ENCODE measurements around the gene VANGL2. TPM values are rescaled to one million over a fixed set of nuclear protein-coding genes. Genes with fewer than 3 reads are reported as not detected.
"Not testable (repeated sequence)": the region's sequence is repeated elsewhere in the genome, so short reads cannot be mapped to it uniquely, and the experiment has no call there.

Gene VANGL2
- total RNA-seq, 1 experiment from 2014 or later: 2.0 TPM

DNA sequence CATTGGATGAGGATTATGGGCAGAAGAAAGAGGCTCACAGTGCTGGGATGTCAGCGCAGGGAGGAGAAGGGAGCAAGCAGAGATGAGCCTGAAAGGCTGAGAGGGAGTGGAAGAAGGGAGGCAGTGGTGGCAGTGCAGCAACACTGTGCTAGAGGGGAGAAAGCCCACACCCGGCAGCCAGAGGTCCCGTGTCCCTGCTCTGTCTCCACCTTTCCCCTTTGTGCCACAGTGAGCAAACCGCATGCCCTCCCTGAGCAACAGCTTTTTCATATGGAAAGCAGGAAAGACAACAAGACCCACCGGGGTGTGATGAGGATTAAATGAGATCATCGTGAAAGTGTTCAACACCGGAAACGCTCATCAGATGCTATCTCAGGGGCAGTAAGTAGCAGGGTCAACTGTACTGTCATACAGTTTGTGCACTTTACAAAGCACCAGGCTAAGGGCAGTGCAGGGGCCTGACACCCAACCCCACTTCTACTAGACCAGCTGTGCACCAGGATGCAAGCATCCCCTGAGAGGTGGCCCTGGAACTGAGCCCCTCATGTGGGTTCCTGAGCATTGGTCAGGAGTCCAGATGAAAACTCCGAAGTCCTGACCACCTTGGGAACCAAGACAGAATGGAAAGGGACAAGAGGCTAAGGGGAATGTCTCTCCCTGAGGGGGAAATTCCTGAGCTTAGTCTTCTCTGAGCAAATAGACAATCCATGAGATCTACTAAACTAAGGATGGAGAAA, 24.4 kb upstream of the VANGL2 start:
- H3K9me3 Mint-ChIP-seq (ENCODE audit: low read depth, unreplicated experiment): no peaks in the 10 kb centered on the region
- CTCF ChIA-PET: interaction anchor here (0.5 to 2.7 kb wide), 22 partner anchors 9 to 430 kb away, joined by 3 to 18 read pairs (median 4); partner anchors contain the start of genes DCAF8, IGSF8, IGSF9 and NHLH1
- intact Hi-C loops (cut with micrococcal nuclease; ENCODE audit: unreplicated experiment): loop anchor here (1.0 to 10.0 kb wide), 6 partner anchors 22 to 431 kb away; partner anchors contain the start of gene IGSF9
- peaks cover 24% of the 10 kb centered on the region for H3K27me3 Mint-ChIP-seq (ENCODE audit: unreplicated experiment)
- TF ChIP-seq, protein P1, sequence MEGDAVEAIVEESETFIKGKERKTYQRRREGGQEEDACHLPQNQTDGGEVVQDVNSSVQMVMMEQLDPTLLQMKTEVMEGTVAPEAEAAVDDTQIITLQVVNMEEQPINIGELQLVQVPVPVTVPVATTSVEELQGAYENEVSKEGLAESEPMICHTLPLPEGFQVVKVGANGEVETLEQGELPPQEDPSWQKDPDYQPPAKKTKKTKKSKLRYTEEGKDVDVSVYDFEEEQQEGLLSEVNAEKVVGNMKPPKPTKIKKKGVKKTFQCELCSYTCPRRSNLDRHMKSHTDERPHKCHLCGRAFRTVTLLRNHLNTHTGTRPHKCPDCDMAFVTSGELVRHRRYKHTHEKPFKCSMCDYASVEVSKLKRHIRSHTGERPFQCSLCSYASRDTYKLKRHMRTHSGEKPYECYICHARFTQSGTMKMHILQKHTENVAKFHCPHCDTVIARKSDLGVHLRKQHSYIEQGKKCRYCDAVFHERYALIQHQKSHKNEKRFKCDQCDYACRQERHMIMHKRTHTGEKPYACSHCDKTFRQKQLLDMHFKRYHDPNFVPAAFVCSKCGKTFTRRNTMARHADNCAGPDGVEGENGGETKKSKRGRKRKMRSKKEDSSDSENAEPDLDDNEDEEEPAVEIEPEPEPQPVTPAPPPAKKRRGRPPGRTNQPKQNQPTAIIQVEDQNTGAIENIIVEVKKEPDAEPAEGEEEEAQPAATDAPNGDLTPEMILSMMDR (IDR thresholded peaks at IDR 0.05; ENCODE audit: unreplicated experiment): no peak
- peaks cover 14% of the 10 kb centered on the region for H3K36me3 Mint-ChIP-seq (ENCODE audit: insufficient read depth, unreplicated experiment)
- BruUV-seq (replicated peaks): no TSS peak
- peak; percentile 14 for DNase-seq
- peaks cover 17% of the 10 kb centered on the region for H3K4me1 Mint-ChIP-seq (ENCODE audit: low read depth, unreplicated experiment)
- no peak overlapping the region for H3K4me3 Mint-ChIP-seq (ENCODE audit: low read depth, unreplicated experiment)
- peak overlapping the region; percentile 32 for H3K27ac Mint-ChIP-seq (ENCODE audit: unreplicated experiment)

DNA sequence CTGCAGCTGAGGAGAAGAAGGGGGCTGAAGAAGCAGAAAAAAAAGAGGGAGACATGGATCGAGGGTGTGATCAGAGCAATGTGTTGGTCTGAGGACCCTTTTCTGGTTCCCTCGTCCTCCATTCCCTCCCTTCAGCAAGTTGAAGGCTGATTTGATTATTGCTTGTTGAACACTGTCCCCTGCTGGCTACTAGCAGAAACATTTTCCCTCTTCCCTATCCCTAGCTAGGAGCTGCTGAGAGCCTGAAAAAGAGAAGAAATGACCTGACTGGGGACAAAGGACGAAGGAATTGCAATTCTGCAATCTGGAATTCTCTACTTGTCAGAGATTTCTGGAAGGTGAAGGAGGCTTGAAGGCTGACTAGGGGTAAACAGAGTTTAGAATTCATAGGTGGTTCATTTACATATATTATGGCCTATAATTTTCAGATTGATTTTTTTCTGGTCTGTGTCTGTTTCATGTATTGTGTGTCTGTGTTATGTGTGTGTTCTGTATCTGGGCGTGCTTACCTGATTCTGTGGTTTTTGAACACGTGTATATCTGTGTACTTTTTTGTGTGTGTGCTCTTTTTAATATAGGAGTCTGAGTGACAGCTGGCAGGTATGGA, 23.7 kb upstream of the VANGL2 start:
- BruUV-seq (replicated peaks): no TSS peak
- H3K27ac Mint-ChIP-seq (ENCODE audit: unreplicated experiment): no peak overlapping the region
- CTCF ChIA-PET: interaction anchor here (0.6 to 2.7 kb wide), 20 partner anchors 10 to 291 kb away, joined by 3 to 18 read pairs (median 4); partner anchors contain the start of genes DCAF8, IGSF8, NHLH1 and PEX19
- H3K36me3 Mint-ChIP-seq (ENCODE audit: insufficient read depth, unreplicated experiment): peaks cover 10% of the 10 kb centered on the region
- no peak overlapping the region for H3K4me3 Mint-ChIP-seq (ENCODE audit: low read depth, unreplicated experiment)
- no peaks in the 10 kb centered on the region for H3K9me3 Mint-ChIP-seq (ENCODE audit: low read depth, unreplicated experiment)
- DNase-seq: peak; percentile 55
- H3K27me3 Mint-ChIP-seq (ENCODE audit: unreplicated experiment): peaks cover 24% of the 10 kb centered on the region
- TF ChIP-seq, protein P1 (IDR thresholded peaks at IDR 0.05; ENCODE audit: unreplicated experiment): peak; percentile 79
- peaks cover 17% of the 10 kb centered on the region for H3K4me1 Mint-ChIP-seq (ENCODE audit: low read depth, unreplicated experiment)
- intact Hi-C loops (cut with micrococcal nuclease; ENCODE audit: unreplicated experiment): loop anchor here (1.0 to 10.0 kb wide), 6 partner anchors 22 to 432 kb away; partner anchors contain the start of gene IGSF9

DNA sequence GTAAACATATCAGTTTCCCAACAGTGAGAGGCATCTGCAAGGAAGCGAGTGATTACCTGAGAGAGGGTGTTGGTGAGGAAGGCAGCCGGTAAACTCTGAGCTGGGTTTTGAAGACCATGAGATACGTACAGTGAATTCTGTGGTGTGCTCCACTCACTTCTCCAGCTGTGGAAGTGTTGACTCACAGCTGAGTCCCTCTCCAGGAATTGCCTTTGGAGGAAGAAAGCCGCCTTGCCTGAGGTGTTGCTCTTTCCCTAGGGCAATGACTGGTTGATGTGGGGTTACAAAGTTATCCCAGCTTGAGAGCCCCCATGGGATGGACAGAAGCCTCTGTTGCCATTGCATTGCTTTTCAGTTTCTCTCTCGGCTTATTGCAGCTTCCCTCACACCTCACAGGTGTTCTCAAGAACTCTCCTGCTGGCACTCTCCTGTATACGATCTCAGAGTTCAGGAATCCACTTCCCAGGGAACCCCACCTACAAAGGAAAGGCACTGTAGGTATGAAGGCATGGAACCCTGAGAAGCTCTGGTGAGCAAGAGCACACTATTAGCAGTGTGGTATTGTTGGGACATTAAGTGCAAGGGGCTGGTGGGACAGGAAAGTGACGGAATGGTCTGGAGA, 22.7 kb upstream of the VANGL2 start:
- Mint-ChIP-seq H3K4me1 (ENCODE audit: low read depth, unreplicated experiment) (peaks cover 17% of the 10 kb centered on the region), H3K27me3 (ENCODE audit: unreplicated experiment) (peaks cover 24% of the 10 kb centered on the region), H3K36me3 (ENCODE audit: insufficient read depth, unreplicated experiment) (peaks cover 8% of the 10 kb centered on the region), H3K27ac (ENCODE audit: unreplicated experiment) (no peak overlapping the region), H3K9me3 (ENCODE audit: low read depth, unreplicated experiment) (no peaks in the 10 kb centered on the region), H3K4me3 (ENCODE audit: low read depth, unreplicated experiment) (no peak overlapping the region)
- intact Hi-C loops (cut with micrococcal nuclease; ENCODE audit: unreplicated experiment): loop anchor here (2.0 to 10.0 kb wide), 4 partner anchors 39 to 433 kb away; partner anchors contain the start of gene IGSF9
- CTCF ChIA-PET: interaction anchor here (1.5 to 2.7 kb wide), 3 partner anchors 23 to 126 kb away, joined by 4 to 17 read pairs (median 8); no protein-coding TSS in a partner anchor
- no peak for DNase-seq
- TF ChIP-seq, protein P1 (IDR thresholded peaks at IDR 0.05; ENCODE audit: unreplicated experiment): no peak
- no TSS peak for BruUV-seq (replicated peaks)

DNA sequence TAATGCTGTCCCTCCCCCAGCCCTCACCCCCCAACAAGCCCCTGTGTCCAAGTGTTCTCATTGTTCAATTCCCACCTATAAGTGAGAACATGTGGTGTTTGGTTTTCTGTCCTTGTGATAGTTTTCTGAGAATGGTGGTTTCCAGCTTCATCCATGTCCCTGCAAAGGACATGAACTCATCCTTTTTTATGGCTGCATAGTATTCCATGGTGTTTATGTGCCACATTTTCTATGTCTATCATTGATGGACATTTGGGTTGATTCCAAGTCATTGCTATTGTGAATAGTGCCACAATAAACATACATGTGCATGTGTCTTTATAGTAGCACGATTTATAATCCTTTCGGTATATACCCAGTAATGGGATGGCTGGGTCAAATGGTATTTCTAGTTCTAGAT, 15.6 kb upstream of the VANGL2 start:
- H3K9me3 Mint-ChIP-seq (ENCODE audit: low read depth, unreplicated experiment); intact Hi-C loops (cut with micrococcal nuclease; ENCODE audit: unreplicated experiment); H3K4me3 Mint-ChIP-seq (ENCODE audit: low read depth, unreplicated experiment); H3K36me3 Mint-ChIP-seq (ENCODE audit: insufficient read depth, unreplicated experiment); H3K4me1 Mint-ChIP-seq (ENCODE audit: low read depth, unreplicated experiment); H3K27ac Mint-ChIP-seq (ENCODE audit: unreplicated experiment); CTCF ChIA-PET; DNase-seq; BruUV-seq (replicated peaks): not testable (repeated sequence)
- peaks cover 49% of the 10 kb centered on the region for H3K27me3 Mint-ChIP-seq (ENCODE audit: unreplicated experiment)

DNA sequence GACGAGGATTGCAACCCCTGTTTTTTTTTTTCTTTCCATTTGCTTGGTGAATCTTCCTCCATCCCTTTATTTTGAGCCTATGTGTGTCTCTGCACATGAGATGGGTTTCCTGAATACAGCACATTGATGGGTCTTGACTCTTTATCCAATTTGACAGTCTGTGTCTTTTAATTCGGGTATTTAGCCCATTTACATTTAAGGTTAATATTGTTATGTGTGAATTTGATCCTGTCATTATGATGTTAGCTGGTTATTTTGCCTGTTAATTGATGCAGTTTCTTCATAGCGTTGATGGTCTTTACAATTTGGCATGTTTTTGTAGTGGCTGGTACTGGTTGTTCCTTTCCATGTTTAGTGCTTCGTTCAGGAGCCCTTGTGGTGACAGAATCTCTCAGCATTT, 12.0 kb upstream of the VANGL2 start:
- H3K4me3 Mint-ChIP-seq (ENCODE audit: low read depth, unreplicated experiment); H3K27ac Mint-ChIP-seq (ENCODE audit: unreplicated experiment); H3K36me3 Mint-ChIP-seq (ENCODE audit: insufficient read depth, unreplicated experiment); intact Hi-C loops (cut with micrococcal nuclease; ENCODE audit: unreplicated experiment); H3K9me3 Mint-ChIP-seq (ENCODE audit: low read depth, unreplicated experiment); H3K4me1 Mint-ChIP-seq (ENCODE audit: low read depth, unreplicated experiment); BruUV-seq (replicated peaks); DNase-seq: not testable (repeated sequence)
- CTCF ChIA-PET: interaction anchor here (0.6 to 0.7 kb wide), 2 partner anchors 243 to 328 kb away, joined by 3 to 6 read pairs; no protein-coding TSS in a partner anchor
- peaks cover 60% of the 10 kb centered on the region for H3K27me3 Mint-ChIP-seq (ENCODE audit: unreplicated experiment)
